ENCODE results near the gene HMGB4. TPM values are rescaled to one million over a fixed set of nuclear protein-coding genes. Genes with fewer than 3 reads are reported as not detected.

Gene HMGB4
- total RNA-seq, 1 donor from 2014 or later = not detected

GRCh38 chr1:33903210-33903589 is 39.3 kb downstream of the HMGB4 start:
- H3K4me3 Mint-ChIP-seq (ENCODE audit: unreplicated experiment) = no peak overlapping the region
- no peak for TF ChIP-seq CTCF (IDR thresholded peaks at IDR 0.05; ENCODE audit: unreplicated experiment)
- H3K4me1 Mint-ChIP-seq (ENCODE audit: unreplicated experiment) = no peaks in the 10 kb centered on the region
- no peak overlapping the region for H3K27ac Mint-ChIP-seq (ENCODE audit: unreplicated experiment)
- DNase-seq (ENCODE audit: low spot score) = no peak
- H3K36me3 Mint-ChIP-seq (ENCODE audit: low read depth, unreplicated experiment) = no peaks in the 10 kb centered on the region
- H3K27me3 Mint-ChIP-seq (ENCODE audit: unreplicated experiment) = peaks cover 4% of the 10 kb centered on the region
- no peaks in the 10 kb centered on the region for H3K9me3 Mint-ChIP-seq (ENCODE audit: unreplicated experiment)

- Mint-ChIP-seq H3K27me3 (ENCODE audit: unreplicated experiment) (peaks cover 4% of the 10 kb centered on the region), H3K36me3 (ENCODE audit: low read depth, unreplicated experiment) (no peaks in the 10 kb centered on the region), H3K4me3 (ENCODE audit: unreplicated experiment) (no peak overlapping the region), H3K4me1 (ENCODE audit: unreplicated experiment) (no peaks in the 10 kb centered on the region), H3K27ac (ENCODE audit: unreplicated experiment) (no peak overlapping the region), H3K9me3 (ENCODE audit: unreplicated experiment) (no peaks in the 10 kb centered on the region)
- TF ChIP-seq CTCF (IDR thresholded peaks at IDR 0.05; ENCODE audit: unreplicated experiment) = no peak
- DNase-seq (ENCODE audit: low spot score) = no peak
Observed at GRCh38 chr1:33905241-33905640, 41.4 kb downstream of the HMGB4 start.

GRCh38 chr1:33906156-33906555 is 42.3 kb downstream of the HMGB4 start:
- Mint-ChIP-seq H3K4me3 (ENCODE audit: unreplicated experiment) (no peak overlapping the region), H3K9me3 (ENCODE audit: unreplicated experiment) (no peaks in the 10 kb centered on the region), H3K27me3 (ENCODE audit: unreplicated experiment) (peaks cover 4% of the 10 kb centered on the region), H3K27ac (ENCODE audit: unreplicated experiment) (no peak overlapping the region), H3K4me1 (ENCODE audit: unreplicated experiment) (no peaks in the 10 kb centered on the region), H3K36me3 (ENCODE audit: low read depth, unreplicated experiment) (no peaks in the 10 kb centered on the region)
- TF ChIP-seq CTCF (IDR thresholded peaks at IDR 0.05; ENCODE audit: unreplicated experiment) = no peak
- DNase-seq (ENCODE audit: low spot score) = no peak

GRCh38 chr1:33908324-33908956 is 44.6 kb downstream of the HMGB4 start:
- TF ChIP-seq CTCF (IDR thresholded peaks at IDR 0.05; ENCODE audit: unreplicated experiment) = no peak
- H3K9me3 Mint-ChIP-seq (ENCODE audit: unreplicated experiment) = no peaks in the 10 kb centered on the region
- no peaks in the 10 kb centered on the region for H3K36me3 Mint-ChIP-seq (ENCODE audit: low read depth, unreplicated experiment)
- peaks cover 6% of the 10 kb centered on the region for H3K27me3 Mint-ChIP-seq (ENCODE audit: unreplicated experiment)
- H3K27ac Mint-ChIP-seq (ENCODE audit: unreplicated experiment) = no peak overlapping the region
- no peaks in the 10 kb centered on the region for H3K4me1 Mint-ChIP-seq (ENCODE audit: unreplicated experiment)
- no peak for DNase-seq (ENCODE audit: low spot score)
- H3K4me3 Mint-ChIP-seq (ENCODE audit: unreplicated experiment) = no peak overlapping the region

All from endothelial cell (in vitro differentiated cells).